Inferior parietal cortex (tissue), 1 donor: ENCODE measurements around the gene HRH2.
A peak's percentile ranks its signal among the peaks of the same experiment; 100 is the strongest.
"Not testable (repeated sequence)": the region's sequence is repeated elsewhere in the genome, so short reads cannot be mapped to it uniquely, and the experiment has no call there.

Experiments
- DNase-seq: peaks from one replicate; pipeline ENCODE4 v3.0.0-alpha.2; 2016; ENCODE audit errors: extremely low spot score

The HRH2 gene

GRCh38 chr5:175740014-175740413 is 82.1 kb downstream of the HRH2 start:
- DNase-seq, result peak; percentile 29

- DNase-seq, result no peak
Observed at GRCh38 chr5:175741556-175741955, 83.7 kb downstream of the HRH2 start.

- no peak for DNase-seq
Observed at GRCh38 chr5:175742290-175742994, 84.6 kb downstream of the HRH2 start.

- DNase-seq, result no peak
Observed at GRCh38 chr5:175743676-175744210, 85.9 kb downstream of the HRH2 start.

- no peak for DNase-seq
Observed at GRCh38 chr5:175745210-175745609, 87.3 kb downstream of the HRH2 start.

- peak; percentile 62 for DNase-seq
Observed at GRCh38 chr5:175746851-175747250, 89.0 kb downstream of the HRH2 start.

GRCh38 chr5:175747539-175748060 is 89.7 kb downstream of the HRH2 start:
- DNase-seq, result no peak

GRCh38 chr5:175748650-175749049 is 90.8 kb downstream of the HRH2 start:
- no peak for DNase-seq

GRCh38 chr5:175749591-175749990 is 91.7 kb downstream of the HRH2 start:
- DNase-seq, result no peak

- no peak for DNase-seq
Observed at GRCh38 chr5:175750511-175750931, 92.7 kb downstream of the HRH2 start.

- DNase-seq, result no peak
Observed at GRCh38 chr5:175751369-175751768, 93.5 kb downstream of the HRH2 start.

- DNase-seq, result no peak
Observed at GRCh38 chr5:175752826-175753535, 95.1 kb downstream of the HRH2 start.

GRCh38 chr5:175753536-175754402 is 95.9 kb downstream of the HRH2 start:
- no peak for DNase-seq

GRCh38 chr5:175759991-175760390 is 102.1 kb downstream of the HRH2 start:
- DNase-seq, result not testable (repeated sequence)
